ENCODE measurements around the gene ARHGEF28.

DNA sequence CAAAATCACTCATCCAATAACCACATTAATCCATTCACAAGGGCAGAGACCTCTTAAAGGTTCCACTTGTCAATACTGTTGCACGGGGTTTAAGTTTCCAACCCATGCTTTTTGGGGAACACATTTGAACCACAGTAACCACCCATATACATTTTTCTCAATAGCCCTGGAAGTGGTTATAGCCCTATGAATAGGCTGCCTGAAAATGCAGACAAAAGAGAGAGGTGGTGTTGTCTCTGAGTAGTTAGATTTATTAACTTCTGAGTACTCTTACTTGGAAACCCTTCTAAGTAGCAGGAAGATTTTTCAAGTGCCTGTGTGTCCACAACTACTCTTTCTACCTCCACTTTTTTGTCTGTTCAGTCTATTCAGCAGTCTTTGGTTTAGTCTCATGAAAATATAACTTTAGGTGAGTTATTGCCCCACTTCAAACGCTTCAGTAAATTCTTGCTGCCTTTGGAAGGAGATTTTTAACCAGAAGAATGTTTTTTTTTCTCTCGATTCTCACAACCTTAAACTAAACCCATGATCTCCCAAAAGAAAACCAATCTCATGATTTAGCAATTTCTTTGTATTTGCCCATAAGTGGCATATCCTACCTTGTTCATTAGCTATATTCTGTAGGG is 42.6 kb downstream of the ARHGEF28 start:
- TF ChIP-seq, protein P1, sequence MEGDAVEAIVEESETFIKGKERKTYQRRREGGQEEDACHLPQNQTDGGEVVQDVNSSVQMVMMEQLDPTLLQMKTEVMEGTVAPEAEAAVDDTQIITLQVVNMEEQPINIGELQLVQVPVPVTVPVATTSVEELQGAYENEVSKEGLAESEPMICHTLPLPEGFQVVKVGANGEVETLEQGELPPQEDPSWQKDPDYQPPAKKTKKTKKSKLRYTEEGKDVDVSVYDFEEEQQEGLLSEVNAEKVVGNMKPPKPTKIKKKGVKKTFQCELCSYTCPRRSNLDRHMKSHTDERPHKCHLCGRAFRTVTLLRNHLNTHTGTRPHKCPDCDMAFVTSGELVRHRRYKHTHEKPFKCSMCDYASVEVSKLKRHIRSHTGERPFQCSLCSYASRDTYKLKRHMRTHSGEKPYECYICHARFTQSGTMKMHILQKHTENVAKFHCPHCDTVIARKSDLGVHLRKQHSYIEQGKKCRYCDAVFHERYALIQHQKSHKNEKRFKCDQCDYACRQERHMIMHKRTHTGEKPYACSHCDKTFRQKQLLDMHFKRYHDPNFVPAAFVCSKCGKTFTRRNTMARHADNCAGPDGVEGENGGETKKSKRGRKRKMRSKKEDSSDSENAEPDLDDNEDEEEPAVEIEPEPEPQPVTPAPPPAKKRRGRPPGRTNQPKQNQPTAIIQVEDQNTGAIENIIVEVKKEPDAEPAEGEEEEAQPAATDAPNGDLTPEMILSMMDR (IDR thresholded peaks at IDR 0.05), result no peak
- no peak for TF ChIP-seq EZH2 (IDR thresholded peaks at IDR 0.05; ENCODE audit: borderline replicate concordance, insufficient read depth, low read depth, low read length, poor library complexity, severe bottlenecking)

Measured in B cell (primary cell).